GM19467 (cell line): Measurements from ENCODE around the gene HINT3.
"Not testable (repeated sequence)": the region's sequence is repeated elsewhere in the genome, so short reads cannot be mapped to it uniquely, and the experiment has no call there.

ENCODE experiments used
- ATAC-seq: cut with Tn5 transposase; IDR thresholded peaks from one replicate; pipeline ENCODE4 v1.9.1; 2021; ENCODE audit warnings: mild to moderate bottlenecking, moderate library complexity; ENCODE audit not compliant: unreplicated experiment

The HINT3 gene

GRCh38 chr6:125994670-125995488, 38.3 kb downstream of the HINT3 start:
- no peak for ATAC-seq

GRCh38 chr6:125995972-125996580, 39.5 kb downstream of the HINT3 start:
- ATAC-seq: peak; percentile 99

GRCh38 chr6:126002755-126003679, 46.4 kb downstream of the HINT3 start:
- no peak for ATAC-seq

GRCh38 chr6:126007800-126008199, 51.2 kb downstream of the HINT3 start:
- ATAC-seq: no peak

- no peak for ATAC-seq
These were observed 53.5 kb downstream of the HINT3 start for GRCh38 chr6:126010040-126010439.

GRCh38 chr6:126015863-126016262, 59.3 kb downstream of the HINT3 start:
- no peak for ATAC-seq

- no peak for ATAC-seq
These were observed 60.0 kb downstream of the HINT3 start for GRCh38 chr6:126016591-126016990.

GRCh38 chr6:126017668-126018067, 61.1 kb downstream of the HINT3 start:
- ATAC-seq: no peak

GRCh38 chr6:126020305-126021050, 63.9 kb downstream of the HINT3 start:
- ATAC-seq: no peak

- not testable (repeated sequence) for ATAC-seq
These were observed 66.9 kb downstream of the HINT3 start for GRCh38 chr6:126023474-126023873.

- no peak for ATAC-seq
These were observed 69.4 kb downstream of the HINT3 start for GRCh38 chr6:126026001-126026400.

GRCh38 chr6:126027601-126028000, 71.0 kb downstream of the HINT3 start:
- no peak for ATAC-seq
